COLO829 (cell line): ENCODE data around the gene NCOA5.

Source experiments
- DNase-seq: peaks from one replicate; pipeline ENCODE4 v3.0.0; 2012; ENCODE audit warnings: low spot score

Gene NCOA5

GRCh38 chr20:46089417-46090388 is at the start of gene NCOA5:
NCOA5 (minus strand) TSS chr20:46089962; CDS start chr20:46079424, 10,538 bp downstream.
- DNase-seq: peak; percentile 98

- no peak for DNase-seq
These were observed 49.6 kb upstream of the NCOA5 start for GRCh38 chr20:46139266-46139889.

- no peak for DNase-seq
These were observed 48.1 kb upstream of the NCOA5 start for GRCh38 chr20:46137816-46138215.

- DNase-seq: no peak
These were observed 46.3 kb upstream of the NCOA5 start for GRCh38 chr20:46135856-46136633.

- no peak for DNase-seq
These were observed 45.0 kb upstream of the NCOA5 start for GRCh38 chr20:46134716-46135115.

- no peak for DNase-seq
These were observed 44.3 kb upstream of the NCOA5 start for GRCh38 chr20:46133886-46134654.

- peak; percentile 65 for DNase-seq
These were observed 43.0 kb upstream of the NCOA5 start for GRCh38 chr20:46132705-46133120.

- DNase-seq: no peak
These were observed 41.6 kb upstream of the NCOA5 start for GRCh38 chr20:46131396-46131795.

GRCh38 chr20:46130534-46130933 is 40.8 kb upstream of the NCOA5 start:
- no peak for DNase-seq

GRCh38 chr20:46129955-46130481 is 40.3 kb upstream of the NCOA5 start:
- DNase-seq: no peak

- peak; percentile 48 for DNase-seq
These were observed 38.8 kb upstream of the NCOA5 start for GRCh38 chr20:46128310-46129151.

- DNase-seq: no peak
These were observed 37.7 kb upstream of the NCOA5 start for GRCh38 chr20:46127396-46128010.

GRCh38 chr20:46126440-46127056 is 36.8 kb upstream of the NCOA5 start:
- no peak for DNase-seq

GRCh38 chr20:46123482-46124245 is 33.9 kb upstream of the NCOA5 start:
- DNase-seq: no peak

- DNase-seq: no peak
These were observed 33.0 kb upstream of the NCOA5 start for GRCh38 chr20:46122516-46123481.

- peak; percentile 35 for DNase-seq
These were observed 32.3 kb upstream of the NCOA5 start for GRCh38 chr20:46122071-46122470.

- DNase-seq: no peak
These were observed 31.6 kb upstream of the NCOA5 start for GRCh38 chr20:46121184-46121930.
